Hippocampal formation (tissue), 2 donors: Measurements from ENCODE around the gene CDHR5.

Experiments used
- DNase-seq, 2 donors: peaks; one replicate each; lab custom pipeline; 2025; lab: John Stamatoyannopoulos, UW

CDHR5 gene

DNA sequence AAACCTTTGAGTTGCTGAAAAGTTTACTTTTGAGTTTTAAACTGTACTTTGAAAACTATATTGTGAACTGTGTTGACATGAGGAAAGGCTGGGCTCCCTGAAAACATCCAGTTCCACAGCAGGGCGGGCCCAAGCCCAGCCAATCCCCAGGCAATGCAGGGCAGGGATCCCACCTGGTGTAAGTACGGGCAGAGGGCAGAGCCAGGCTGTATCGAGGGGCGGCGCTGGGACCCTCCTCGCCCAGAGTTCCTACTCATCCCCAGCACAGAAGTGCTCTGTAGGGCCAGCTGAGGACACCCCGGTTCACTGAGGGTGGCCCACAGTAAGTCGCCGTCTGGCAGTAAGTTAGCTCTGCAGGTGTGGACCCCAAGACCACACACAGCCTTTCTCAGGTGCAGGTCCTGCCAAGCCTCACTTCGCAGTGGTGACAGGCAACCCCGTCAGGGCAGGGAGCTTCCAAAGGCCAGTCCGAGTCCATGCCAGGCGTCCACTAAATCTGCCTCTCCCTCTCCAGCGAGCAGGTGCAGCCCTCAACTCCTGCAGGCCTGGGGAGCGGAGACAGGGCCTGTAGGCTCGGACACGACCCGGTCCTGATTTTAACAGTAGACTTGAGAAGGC is 57.6 kb downstream of the CDHR5 start:
- no peak for DNase-seq
